Activated T-cell treated with anti-CD3 and anti-CD28 coated beads, Interleukin-2, amount 50 U/mL, for 24 hours (primary cell): ENCODE results near the gene NUDCD3.

Experiments
- DNase-seq: peaks from one replicate; pipeline ENCODE4 v3.0.0-alpha.2; 2020
- H3K27ac Mint-ChIP-seq: 2 replicates; pipeline ENCODE4 v1.8.0; 2020; ENCODE audit warnings: mild to moderate bottlenecking, mixed read lengths
- H3K27me3 Mint-ChIP-seq: 2 replicates; pipeline ENCODE4 v1.8.0; 2020; ENCODE audit warnings: mixed read lengths
- H3K36me3 Mint-ChIP-seq: 2 replicates; pipeline ENCODE4 v1.8.0; 2020; ENCODE audit warnings: low read depth, mixed read lengths
- H3K4me1 Mint-ChIP-seq: 2 replicates; pipeline ENCODE4 v1.8.0; 2020; ENCODE audit warnings: low read depth, mixed read lengths
- H3K4me3 Mint-ChIP-seq: 2 replicates; pipeline ENCODE4 v1.8.0; 2020; ENCODE audit warnings: mild to moderate bottlenecking, moderate library complexity, mixed read lengths
- H3K9me3 Mint-ChIP-seq: 2 replicates; pipeline ENCODE4 v1.8.0; 2020; ENCODE audit warnings: mixed read lengths

The NUDCD3 gene

DNA sequence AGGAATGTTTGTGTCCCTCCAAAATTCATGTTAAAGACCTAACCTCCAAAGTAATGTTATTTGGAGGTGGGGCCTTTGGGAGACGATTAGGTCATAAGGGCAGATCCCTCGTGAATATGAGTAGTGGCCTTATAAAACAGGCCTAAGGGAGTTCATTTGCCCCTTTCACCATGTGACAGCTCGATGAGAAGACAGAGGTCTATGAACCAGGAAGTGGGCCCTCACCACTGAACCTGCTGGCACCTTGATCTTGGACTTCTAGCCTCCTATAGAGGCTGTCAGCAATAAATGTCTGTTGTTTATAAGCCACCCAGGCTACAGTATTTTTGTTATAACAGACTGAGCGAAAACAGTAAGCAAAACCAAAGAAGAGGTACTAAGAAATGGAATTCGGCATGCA, 14.1 kb downstream of the NUDCD3 start:
- DNase-seq: no peak
- peaks cover 48% of the 10 kb centered on the region for H3K4me1 Mint-ChIP-seq
- H3K27me3 Mint-ChIP-seq: no peaks in the 10 kb centered on the region
- peaks cover 93% of the 10 kb centered on the region for H3K36me3 Mint-ChIP-seq
- no peak overlapping the region for H3K4me3 Mint-ChIP-seq
- no peak overlapping the region for H3K27ac Mint-ChIP-seq
- H3K9me3 Mint-ChIP-seq: no peaks in the 10 kb centered on the region

DNA sequence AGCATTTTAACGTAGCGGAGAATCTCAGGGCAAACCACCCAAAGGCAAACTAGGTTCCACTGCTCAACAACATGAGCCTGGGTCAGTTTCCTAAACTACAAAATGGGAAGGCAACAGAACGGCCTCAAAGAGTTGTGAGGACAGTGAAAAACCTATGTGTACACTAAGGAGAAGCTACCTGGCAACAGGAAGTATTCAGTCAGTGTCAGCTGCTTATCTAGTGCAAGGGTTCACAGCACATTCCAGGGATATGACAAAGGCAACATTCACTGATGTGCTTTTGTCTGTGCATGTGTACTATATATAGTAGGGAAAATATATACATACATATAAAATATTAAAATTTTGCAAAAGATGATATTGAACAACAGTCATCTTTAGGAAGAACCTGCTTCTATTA, 17.2 kb downstream of the NUDCD3 start:
- Mint-ChIP-seq H3K27me3 (no peaks in the 10 kb centered on the region), H3K36me3 (peaks cover 89% of the 10 kb centered on the region), H3K9me3 (no peaks in the 10 kb centered on the region), H3K4me1 (peaks cover 60% of the 10 kb centered on the region), H3K27ac (no peak overlapping the region), H3K4me3 (no peak overlapping the region)
- no peak for DNase-seq

DNA sequence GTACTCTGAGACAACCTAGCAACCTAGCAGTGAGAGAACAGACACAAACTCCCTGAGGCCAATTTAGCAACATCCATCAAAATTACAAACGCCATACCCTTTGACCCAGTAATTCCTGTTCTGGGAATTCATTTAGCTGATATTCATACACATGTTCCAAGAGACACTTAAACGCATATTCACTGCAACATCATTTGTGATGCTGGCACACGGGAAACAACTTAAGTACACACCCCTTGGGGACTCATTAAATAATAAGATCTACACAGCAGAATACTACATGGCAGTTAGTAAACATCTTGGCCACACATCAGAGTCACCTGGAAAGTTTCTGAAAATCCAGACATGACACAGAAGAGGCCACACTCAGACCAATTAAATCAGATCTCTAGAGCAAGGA, 17.6 kb downstream of the NUDCD3 start:
- H3K4me1 Mint-ChIP-seq: peaks cover 64% of the 10 kb centered on the region
- H3K36me3 Mint-ChIP-seq: peaks cover 89% of the 10 kb centered on the region
- DNase-seq: no peak
- no peak overlapping the region for H3K27ac Mint-ChIP-seq
- H3K9me3 Mint-ChIP-seq: no peaks in the 10 kb centered on the region
- no peaks in the 10 kb centered on the region for H3K27me3 Mint-ChIP-seq
- no peak overlapping the region for H3K4me3 Mint-ChIP-seq

DNA sequence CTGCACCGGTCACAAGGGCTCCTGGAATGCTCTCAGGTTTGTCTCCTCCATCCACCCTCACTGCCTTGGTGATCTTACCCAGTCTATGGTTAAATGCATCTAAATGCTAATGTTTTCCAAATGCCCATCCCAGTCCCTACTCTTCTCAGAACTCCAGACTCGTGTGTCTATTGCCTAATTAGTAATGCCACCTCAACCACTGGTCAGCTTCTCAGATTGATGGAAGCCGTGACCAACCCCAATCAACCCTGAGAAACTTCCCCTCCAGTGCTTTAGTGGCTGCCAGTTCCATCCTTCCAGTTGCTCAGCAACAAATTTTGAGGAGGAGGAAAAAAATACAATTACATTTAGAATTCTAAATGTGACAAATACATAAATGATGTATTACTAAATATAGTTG, 18.6 kb downstream of the NUDCD3 start:
- no peak for DNase-seq
- Mint-ChIP-seq H3K4me3 (no peak overlapping the region), H3K4me1 (peaks cover 67% of the 10 kb centered on the region), H3K9me3 (no peaks in the 10 kb centered on the region), H3K36me3 (peaks cover 91% of the 10 kb centered on the region), H3K27me3 (no peaks in the 10 kb centered on the region), H3K27ac (no peak overlapping the region)

DNA sequence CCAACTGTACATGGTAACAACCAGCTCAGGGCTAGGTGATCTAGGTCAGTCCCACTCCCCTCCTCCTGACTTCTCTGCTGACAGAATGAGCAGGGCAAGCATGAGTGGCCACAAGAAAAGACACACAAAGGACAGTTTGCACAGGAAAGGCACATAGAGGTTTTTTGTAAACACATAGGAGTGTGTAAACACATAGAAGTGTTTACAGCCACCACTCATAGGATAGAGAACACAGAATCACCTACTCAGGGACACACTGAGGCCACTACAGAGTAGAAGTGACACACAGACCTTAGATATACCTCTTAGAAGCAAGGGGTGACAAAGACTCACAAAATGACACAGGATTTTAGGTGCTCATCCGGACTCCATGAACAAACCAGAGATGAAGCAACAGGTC, 19.0 kb downstream of the NUDCD3 start:
- Mint-ChIP-seq H3K27ac (no peak overlapping the region), H3K36me3 (peaks cover 91% of the 10 kb centered on the region), H3K27me3 (no peaks in the 10 kb centered on the region), H3K4me1 (peaks cover 67% of the 10 kb centered on the region), H3K9me3 (no peaks in the 10 kb centered on the region), H3K4me3 (no peak overlapping the region)
- DNase-seq: no peak

DNA sequence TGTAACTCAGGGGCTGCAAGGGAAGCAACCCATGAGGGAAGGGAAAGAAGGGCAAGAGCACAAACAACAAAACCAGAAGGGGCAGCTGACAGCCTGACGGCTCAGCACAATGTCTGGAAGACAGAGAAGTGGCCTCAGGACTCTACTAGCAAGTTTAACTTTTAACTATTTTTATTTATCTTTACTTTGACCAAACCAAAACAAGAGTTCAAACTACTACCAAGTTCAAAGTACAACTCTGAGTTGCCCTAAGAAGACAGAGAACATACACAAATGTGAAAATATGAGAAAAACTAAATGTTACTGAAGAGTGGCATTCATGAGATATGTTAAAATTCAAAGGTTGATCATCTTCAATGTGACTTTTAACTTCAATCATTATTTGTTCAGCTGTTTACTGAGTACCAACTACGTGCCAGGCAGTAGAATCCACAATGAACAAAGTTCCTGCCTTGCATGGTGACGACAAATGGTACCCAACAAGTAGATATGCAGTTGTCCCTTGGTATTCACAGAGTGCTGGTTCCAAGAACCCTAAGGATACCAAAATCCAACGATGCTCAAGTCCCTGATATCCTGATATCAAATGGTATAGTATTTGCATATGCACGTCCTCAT, 19.7 kb downstream of the NUDCD3 start:
- no peak for DNase-seq
- no peaks in the 10 kb centered on the region for H3K9me3 Mint-ChIP-seq
- no peaks in the 10 kb centered on the region for H3K27me3 Mint-ChIP-seq
- peaks cover 91% of the 10 kb centered on the region for H3K36me3 Mint-ChIP-seq
- peaks cover 70% of the 10 kb centered on the region for H3K4me1 Mint-ChIP-seq
- H3K4me3 Mint-ChIP-seq: no peak overlapping the region
- H3K27ac Mint-ChIP-seq: no peak overlapping the region

DNA sequence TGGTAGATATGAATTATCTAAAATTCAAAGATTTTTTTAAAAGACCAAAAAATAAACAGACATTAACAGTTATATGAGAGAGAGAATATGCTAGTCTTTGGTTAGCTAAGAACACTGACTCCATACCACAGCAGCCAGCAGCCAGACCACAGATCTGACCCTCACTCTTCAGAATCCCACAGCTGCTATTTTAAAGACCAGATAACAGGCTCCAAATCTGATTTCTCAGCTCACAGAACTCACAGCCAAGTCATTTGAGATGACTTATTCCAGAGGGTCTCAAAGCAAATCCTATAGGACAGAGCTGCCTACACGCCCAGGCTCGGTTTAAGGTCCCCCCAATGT, 20.4 kb downstream of the NUDCD3 start:
- Mint-ChIP-seq H3K4me3 (no peak overlapping the region), H3K27ac (no peak overlapping the region), H3K27me3 (no peaks in the 10 kb centered on the region), H3K9me3 (no peaks in the 10 kb centered on the region), H3K36me3 (peaks cover 92% of the 10 kb centered on the region), H3K4me1 (peaks cover 77% of the 10 kb centered on the region)
- no peak for DNase-seq

DNA sequence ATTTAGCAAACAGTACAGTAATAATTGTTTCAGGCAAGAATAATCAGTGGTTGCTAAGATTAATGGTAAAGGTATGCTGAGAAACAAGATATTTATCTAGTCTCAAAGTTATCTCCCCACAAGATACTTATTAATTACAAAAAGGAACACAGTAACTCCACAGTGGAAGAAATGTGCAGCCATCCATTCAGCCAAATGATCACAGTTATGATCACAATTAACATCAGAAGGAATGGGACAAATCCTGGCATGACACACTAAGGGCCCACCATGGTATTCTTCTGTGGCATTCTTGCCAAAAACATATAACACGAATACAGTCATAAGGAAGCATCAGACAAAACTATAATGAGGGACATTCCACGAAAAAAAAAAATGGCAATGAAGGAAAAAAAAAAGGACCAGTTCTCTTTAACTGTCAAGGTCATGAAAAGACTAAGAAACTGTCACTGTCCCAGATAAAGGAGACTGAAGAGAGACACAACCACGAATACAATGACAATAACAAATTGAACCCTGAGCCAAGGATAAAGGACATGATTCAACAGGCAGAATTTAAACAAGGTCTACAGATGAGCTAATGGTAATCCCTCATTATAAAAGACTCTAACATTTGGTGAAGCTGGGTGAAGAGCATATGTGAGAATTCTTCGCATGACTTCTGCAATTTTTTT, 20.9 kb downstream of the NUDCD3 start:
- no peak overlapping the region for H3K27ac Mint-ChIP-seq

DNA sequence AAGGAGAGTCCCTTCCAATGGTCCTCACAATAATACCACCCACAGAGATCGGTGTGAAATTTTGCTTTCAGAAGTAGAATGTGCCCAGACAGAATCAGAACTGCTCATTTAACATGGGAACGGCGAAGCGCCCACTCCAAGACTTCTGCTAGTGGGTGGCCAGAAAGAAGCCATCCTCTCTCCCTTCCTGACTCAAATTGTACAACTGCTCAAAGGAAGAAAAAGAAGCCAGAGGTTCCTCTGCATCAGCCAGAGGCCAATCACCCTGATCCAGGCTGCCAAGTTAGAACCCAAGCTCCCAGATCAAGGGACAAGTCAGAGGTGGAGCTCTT, 23.3 kb downstream of the NUDCD3 start:
- peaks cover 86% of the 10 kb centered on the region for H3K36me3 Mint-ChIP-seq

More for the DNA sequence above, 20.9 kb downstream of the NUDCD3 start:
- no peak overlapping the region for H3K4me3 Mint-ChIP-seq
- H3K4me1 Mint-ChIP-seq: peaks cover 77% of the 10 kb centered on the region
- no peaks in the 10 kb centered on the region for H3K27me3 Mint-ChIP-seq
- DNase-seq: no peak
- H3K36me3 Mint-ChIP-seq: peaks cover 91% of the 10 kb centered on the region
- H3K9me3 Mint-ChIP-seq: no peaks in the 10 kb centered on the region

DNA sequence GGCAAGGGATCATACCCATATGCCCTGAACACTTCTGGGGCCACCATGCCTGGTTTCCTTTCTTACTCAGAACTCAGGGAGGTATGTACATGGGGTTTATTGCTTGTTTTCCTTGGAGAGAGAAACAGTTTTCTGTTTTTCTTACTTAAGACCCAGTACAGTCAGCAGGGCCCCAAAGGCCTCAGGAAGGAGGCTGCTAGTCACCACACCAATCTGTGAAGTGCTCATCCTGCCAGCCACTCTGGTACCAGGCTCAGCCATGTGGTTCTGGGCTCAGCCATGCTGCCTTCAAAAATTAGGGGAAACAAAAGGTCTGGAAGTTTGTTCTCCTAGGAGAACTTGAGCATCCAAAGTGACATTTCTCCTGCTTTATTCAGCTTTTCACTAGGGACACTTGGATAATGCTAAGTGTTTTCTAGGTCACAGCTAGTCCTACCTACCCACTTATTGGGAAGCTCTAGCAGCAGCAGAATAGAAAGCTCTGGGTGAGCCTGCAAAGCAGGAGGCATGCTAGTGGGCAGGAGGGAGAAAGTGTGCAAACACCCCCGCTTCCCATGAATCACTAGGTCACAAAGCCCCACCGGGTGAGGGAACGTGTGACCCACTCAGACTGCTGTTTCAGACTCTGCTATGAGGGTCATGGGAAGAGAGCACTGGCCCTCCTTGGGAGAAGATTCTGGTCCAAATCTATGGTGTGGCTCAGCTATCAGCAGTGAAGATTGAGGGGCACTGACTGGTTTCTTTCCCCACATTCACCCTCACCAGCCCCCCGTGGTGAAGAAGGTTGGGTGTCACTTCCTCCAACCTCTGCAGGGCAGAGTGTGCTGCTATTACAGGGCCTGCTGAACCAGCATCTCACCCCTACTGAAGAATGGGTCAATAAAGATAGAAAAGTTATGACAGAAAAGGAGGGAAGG, 23.9 kb downstream of the NUDCD3 start:
- DNase-seq: peak; percentile 38
- Mint-ChIP-seq H3K36me3 (peaks cover 86% of the 10 kb centered on the region), H3K4me3 (no peak overlapping the region), H3K27me3 (no peaks in the 10 kb centered on the region), H3K9me3 (no peaks in the 10 kb centered on the region), H3K4me1 (peaks cover 79% of the 10 kb centered on the region), H3K27ac (peak overlapping the region; percentile 79)

More for the DNA sequence above, 23.3 kb downstream of the NUDCD3 start:
- H3K4me3 Mint-ChIP-seq: no peak overlapping the region
- peak overlapping the region; percentile 79 for H3K27ac Mint-ChIP-seq
- H3K4me1 Mint-ChIP-seq: peaks cover 75% of the 10 kb centered on the region
- H3K9me3 Mint-ChIP-seq: no peaks in the 10 kb centered on the region
- DNase-seq: no peak
- no peaks in the 10 kb centered on the region for H3K27me3 Mint-ChIP-seq

DNA sequence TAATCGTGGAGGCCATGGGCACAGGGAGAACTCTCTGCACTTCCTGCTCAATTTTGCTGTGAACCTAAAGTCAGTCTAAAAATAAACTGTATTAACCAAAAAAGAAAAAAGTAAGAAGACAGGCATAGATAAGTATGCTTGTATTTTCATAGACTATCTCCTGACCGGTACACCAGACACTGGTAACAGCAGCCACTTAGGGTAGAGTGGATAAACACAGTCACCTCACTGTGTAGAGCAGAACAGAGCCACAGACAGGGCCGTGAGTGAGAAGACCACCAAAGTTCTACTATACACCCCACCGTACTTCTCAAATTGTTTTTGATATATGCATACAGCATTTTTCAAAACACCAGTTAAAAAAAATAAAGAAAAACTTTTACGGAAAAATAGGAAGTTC, 25.0 kb downstream of the NUDCD3 start:
- no peaks in the 10 kb centered on the region for H3K9me3 Mint-ChIP-seq
- no peaks in the 10 kb centered on the region for H3K27me3 Mint-ChIP-seq
- H3K4me3 Mint-ChIP-seq: no peak overlapping the region
- H3K27ac Mint-ChIP-seq: peak overlapping the region; percentile 44
- DNase-seq: no peak
- peaks cover 90% of the 10 kb centered on the region for H3K36me3 Mint-ChIP-seq
- peaks cover 84% of the 10 kb centered on the region for H3K4me1 Mint-ChIP-seq

DNA sequence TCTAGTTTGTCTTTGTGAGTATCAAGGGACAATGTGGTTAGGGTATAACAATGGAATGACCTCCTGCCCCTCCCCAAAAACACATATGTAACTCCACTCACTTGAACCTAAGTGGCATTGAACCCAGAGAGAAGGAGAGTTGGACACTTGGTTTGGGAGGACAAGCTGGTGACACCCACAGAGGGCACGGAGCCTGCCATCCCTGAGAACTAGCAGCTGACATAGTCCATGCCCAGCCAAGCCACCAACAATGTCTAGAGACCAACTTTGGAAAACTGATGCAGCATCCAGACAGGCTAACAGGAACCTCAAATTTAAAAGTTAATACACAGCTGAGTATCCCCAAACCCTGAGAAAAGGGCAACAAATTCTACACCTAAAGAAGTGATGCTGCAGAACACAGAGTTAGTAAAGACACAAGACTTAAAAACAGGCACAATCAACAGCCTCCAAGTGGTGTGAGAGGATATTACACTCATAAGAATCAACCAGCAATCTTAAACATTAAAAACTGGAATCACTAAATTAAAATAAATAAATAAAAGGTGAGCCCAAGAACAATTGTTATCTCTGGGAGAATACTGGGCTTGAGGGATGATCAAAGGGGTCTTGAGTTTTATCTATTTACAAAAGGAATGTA, 27.2 kb downstream of the NUDCD3 start:
- no peaks in the 10 kb centered on the region for H3K9me3 Mint-ChIP-seq
- peaks cover 80% of the 10 kb centered on the region for H3K4me1 Mint-ChIP-seq
- H3K36me3 Mint-ChIP-seq: peaks cover 85% of the 10 kb centered on the region
- H3K4me3 Mint-ChIP-seq: no peak overlapping the region
- no peak overlapping the region for H3K27ac Mint-ChIP-seq
- H3K27me3 Mint-ChIP-seq: no peaks in the 10 kb centered on the region
- no peak for DNase-seq

DNA sequence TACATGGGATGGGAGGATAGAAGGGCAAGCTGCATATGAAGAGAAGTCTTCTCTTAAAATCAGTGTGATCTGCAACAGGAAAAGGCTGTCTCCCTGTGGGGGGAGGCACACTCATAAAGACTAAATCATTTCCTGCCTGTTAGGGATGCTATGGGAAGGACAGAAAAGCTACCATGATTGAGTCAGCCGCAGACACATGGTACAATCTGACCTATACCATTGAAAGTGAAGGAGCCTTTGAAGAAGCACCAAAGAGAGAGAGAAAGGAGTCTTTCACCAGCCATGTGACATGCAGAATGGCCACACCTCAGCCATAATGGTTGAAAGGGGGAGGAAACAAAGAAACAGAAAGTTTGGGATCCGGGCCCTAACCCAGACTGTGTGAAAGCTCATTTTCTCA, 29.1 kb downstream of the NUDCD3 start:
- Mint-ChIP-seq H3K36me3 (peaks cover 80% of the 10 kb centered on the region), H3K27me3 (no peaks in the 10 kb centered on the region), H3K4me3 (peak overlapping the region; percentile 21), H3K27ac (peak overlapping the region; percentile 93), H3K9me3 (no peaks in the 10 kb centered on the region), H3K4me1 (peaks cover 78% of the 10 kb centered on the region)
- DNase-seq: no peak

DNA sequence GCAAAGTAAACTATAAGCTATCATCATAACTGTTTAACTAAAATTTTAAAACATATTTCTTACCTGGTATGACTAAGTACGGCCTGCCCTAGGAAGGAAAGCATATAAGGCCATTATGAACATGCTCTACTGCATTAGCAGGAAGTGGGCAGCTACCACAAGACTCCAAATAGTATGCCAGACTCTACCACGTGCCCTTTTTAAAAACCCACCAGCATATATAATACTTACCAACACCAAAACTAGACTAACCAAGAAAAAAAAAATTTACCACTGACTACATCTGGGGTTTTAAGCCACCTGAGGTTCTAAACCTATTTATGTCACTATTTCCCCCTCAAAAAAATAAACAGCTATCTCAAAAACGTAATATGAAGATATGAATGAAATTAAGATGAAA, 30.1 kb downstream of the NUDCD3 start:
- peak overlapping the region; percentile 21 for H3K4me3 Mint-ChIP-seq
- peaks cover 76% of the 10 kb centered on the region for H3K4me1 Mint-ChIP-seq
- peaks cover 76% of the 10 kb centered on the region for H3K36me3 Mint-ChIP-seq
- no peak for DNase-seq
- H3K27ac Mint-ChIP-seq: peak overlapping the region; percentile 93
- H3K9me3 Mint-ChIP-seq: no peaks in the 10 kb centered on the region
- H3K27me3 Mint-ChIP-seq: no peaks in the 10 kb centered on the region
